ENCODE data around the gene UBE2V1. TPM values are rescaled to one million over a fixed set of nuclear protein-coding genes. Genes with fewer than 3 reads are reported as not detected.
A peak's percentile ranks its signal among the peaks of the same experiment; 100 is the strongest.

UBE2V1 gene
- total RNA-seq, 4 donors from 2014 or later = 58.8 to 86.7 (median 77.3) TPM

DNA sequence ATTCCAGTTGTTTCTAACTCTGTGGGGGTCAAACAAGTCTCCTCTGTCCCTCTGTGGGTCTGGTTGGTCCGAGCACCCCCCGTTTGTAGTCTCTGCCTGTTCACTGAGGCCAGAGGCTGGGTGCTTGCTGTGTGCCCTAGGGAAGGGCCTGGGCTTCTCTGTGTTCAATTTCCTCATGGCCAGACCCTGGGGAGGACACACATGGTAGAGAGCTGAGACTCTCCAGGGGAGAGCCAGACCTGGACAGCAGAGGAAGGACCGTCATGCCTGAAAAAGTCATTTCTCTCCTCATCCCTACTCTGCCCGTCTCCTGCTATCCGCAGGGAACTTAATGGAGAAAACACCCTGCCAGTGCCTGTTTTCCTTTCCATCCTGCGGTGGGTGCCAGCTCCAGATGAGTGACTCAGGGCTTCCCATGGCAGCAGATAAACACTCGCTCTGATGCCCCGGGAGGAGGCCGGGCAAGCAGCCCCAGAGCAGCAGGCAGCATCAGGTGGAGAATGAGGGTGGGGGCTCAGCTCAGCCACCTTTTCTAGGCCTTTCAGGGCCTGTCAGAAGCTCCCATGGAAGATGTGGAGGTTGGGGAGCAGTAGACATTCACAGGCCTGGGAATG is 78.3 kb downstream of the UBE2V1 start:
- no peak for TF ChIP-seq POLR2A (IDR thresholded peaks at IDR 0.05)
- TF ChIP-seq CTCF (IDR thresholded peaks at IDR 0.05) = no peak
- TF ChIP-seq EP300 (IDR thresholded peaks at IDR 0.05) = no peak
- DNase-seq (ENCODE audit: low spot score in 2 of 2) = no peak

GRCh38 chr20:50032955-50033666 is 79.8 kb downstream of the UBE2V1 start:
- Histone ChIP-seq H3K4me3 (no peak overlapping the region), H3K9me3 (no peaks in the 10 kb centered on the region), H3K27ac (peak overlapping the region in 2 of 4 donors; percentile 43 to 67), H3K4me1 (peaks cover 0 to 50% (median 15%) of the 10 kb centered on the region in 4 donors), H3K36me3 (no peaks in the 10 kb centered on the region), H3K27me3 (no peaks in the 10 kb centered on the region)
- 77 to 80% methylated on average over 9 of the region's 9 CpGs for WGBS, 2 donors
- DNase-seq (ENCODE audit: low spot score in 2 of 2) = no peak
- TF ChIP-seq CTCF (IDR thresholded peaks at IDR 0.05) (no peak), POLR2A (IDR thresholded peaks at IDR 0.05) (no peak), EP300 (IDR thresholded peaks at IDR 0.05) (no peak)

More for the DNA sequence above, 78.3 kb downstream of the UBE2V1 start:
- no peak overlapping the region for H3K4me3 ChIP-seq
- H3K9me3 ChIP-seq = no peaks in the 10 kb centered on the region
- WGBS, 2 donors = 68 to 78% methylated on average over 8 to 9 of the region's 9 CpGs
- no peaks in the 10 kb centered on the region for H3K27me3 ChIP-seq
- peak overlapping the region in 2 of 4 donors; percentile 50 to 67 for H3K27ac ChIP-seq
- H3K4me1 ChIP-seq = peaks cover 0 to 44% (median 14%) of the 10 kb centered on the region in 4 donors
- no peaks in the 10 kb centered on the region for H3K36me3 ChIP-seq

Other genes with a start within 250 kb of the UBE2V1 start
- gene SPATA2, start 197.6 kb downstream of the UBE2V1 start, total RNA-seq = 1 to 10 TPM; 4.4 to 7.2 (median 6.3) TPM
- 100 to 1,000 TPM; 211 to 311 (median 272) TPM for gene RNF114, start 176.8 kb downstream of the UBE2V1 start, total RNA-seq
- gene SNAI1, start 130.2 kb downstream of the UBE2V1 start, total RNA-seq = 10 to 100 TPM in 1 of 4 donors, 1 to 10 TPM in 3; 4.2 to 14.4 (median 6.0) TPM
- gene PEDS1, start 40.6 kb upstream of the UBE2V1 start, total RNA-seq = 10 to 100 TPM; 26.4 to 36.7 (median 35.5) TPM
- gene CEBPB, start 77.7 kb upstream of the UBE2V1 start, total RNA-seq = 100 to 1,000 TPM; 202 to 524 (median 275) TPM